Pulmonary artery endothelial cell (primary cell): ENCODE data around the gene DAND5. TPM values are rescaled to one million over a fixed set of nuclear protein-coding genes. Genes with fewer than 3 reads are reported as not detected.
"Not testable (repeated sequence)": the region's sequence is repeated elsewhere in the genome, so short reads cannot be mapped to it uniquely, and the experiment has no call there.

Experiments used
- DNase-seq: peaks from one replicate; pipeline ENCODE4 v3.0.0-alpha.2; 2011; ENCODE audit warnings: low read depth, low spot score
- total RNA-seq: library from RNA; depleted of rRNA; stranded (reverse); fragments of >200 nt; gene quantifications from 2 replicates; pipeline ENCODE4 v1.2.3, GENCODE V29; 2014

DAND5 gene
- total RNA-seq, 1 donor from 2014 or later: 0.07 TPM

DNA sequence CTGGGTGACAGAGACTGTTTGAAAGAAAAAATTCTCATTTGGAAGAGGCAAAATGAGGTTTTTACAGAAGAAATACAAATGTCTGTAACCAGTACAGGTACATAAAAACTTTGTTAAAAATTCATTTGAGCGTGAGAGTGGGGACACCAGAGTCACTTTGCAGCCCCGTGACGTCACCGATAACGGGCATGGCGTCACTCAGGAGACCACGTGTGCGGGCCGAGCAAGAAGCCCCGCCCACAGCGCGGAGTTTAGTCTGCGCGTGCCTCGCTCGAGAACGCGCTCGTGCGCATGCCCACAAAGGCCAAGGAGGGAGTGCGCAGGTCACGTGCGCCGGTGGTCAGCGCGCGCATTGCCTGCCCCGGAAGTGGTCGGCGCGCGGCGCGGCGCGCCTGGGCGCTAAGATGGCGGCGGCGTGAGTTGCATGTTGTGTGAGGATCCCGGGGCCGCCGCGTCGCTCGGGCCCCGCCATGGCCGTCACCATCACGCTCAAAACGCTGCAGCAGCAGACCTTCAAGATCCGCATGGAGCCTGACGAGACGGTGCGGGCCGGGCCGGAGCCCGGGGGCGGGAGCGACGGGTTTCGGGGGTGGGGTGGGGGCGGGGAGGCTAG, 23.8 kb upstream of the DAND5 start, which contains the start of gene RAD23A:
Gene RAD23A (plus strand): TSS at position 384 of the 613 bp plus-strand sequence. CDS start 87 bp downstream, at position 471.
- peak; percentile 88 for DNase-seq

DNA sequence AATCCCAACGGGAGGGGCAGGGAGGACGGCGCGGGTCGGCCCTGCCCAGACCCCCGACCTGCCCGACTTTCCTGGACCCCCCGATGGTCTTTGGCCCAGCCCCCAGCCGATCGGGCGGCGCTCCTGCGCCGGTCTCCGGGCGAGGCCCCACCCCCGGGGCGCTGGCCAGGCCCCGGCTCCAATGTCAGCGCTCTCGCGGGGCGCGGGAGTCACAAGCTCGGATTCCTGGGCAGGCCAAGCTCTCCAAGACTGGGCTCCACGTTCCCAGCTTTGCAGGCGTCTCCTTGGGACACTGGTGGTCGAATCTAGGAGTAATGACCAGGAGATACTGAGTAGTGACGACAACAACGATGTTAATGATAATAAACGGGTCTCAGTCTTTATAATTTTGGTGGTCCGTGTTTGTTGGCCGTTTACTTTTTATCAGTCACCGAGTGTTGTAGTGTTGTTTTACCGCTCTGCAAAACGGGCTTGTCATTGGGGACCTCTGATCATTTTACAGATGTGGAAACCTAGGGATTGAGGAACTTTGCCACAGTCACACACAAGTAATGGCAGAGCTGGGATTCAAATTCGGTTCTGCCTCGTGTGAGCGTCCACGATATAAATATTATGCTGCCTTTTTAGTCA, 23.2 kb upstream of the DAND5 start:
- DNase-seq: no peak

DNA sequence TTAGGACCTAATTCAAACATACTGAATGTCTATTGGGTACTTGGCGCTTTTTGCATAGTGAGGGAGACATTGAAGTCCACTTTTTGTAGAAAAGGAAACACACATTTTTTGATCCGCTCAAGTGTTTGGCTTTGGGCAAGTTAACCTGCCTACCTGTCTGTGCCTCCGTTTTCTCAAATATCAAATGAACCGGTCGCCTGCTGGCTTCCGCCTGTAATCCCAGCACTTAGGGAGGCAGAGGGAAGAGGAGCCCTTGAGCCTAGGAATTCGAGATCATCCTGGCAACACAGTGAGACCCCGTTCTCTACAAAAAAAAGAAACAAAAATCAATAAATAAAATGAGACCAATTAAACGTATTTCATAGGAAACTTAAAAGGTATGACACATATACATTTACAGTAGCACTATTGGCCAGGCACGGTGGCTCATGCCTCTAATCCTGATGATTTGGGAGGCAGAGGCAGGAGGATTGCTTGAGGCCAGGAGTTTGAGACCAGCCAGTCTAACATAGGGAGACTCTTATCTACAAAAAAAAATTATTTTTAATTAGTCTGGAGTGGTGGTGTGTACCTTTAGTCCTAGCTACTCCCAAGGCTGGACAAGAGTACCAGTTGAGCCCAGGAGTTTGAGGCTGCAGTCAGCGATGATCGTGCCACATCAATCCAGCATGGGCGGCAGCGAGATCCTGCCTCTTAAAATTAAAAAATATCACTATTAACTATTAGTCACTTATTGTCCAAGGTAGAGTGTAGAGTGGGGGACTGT, 22.5 kb upstream of the DAND5 start:
- DNase-seq: no peak

DNA sequence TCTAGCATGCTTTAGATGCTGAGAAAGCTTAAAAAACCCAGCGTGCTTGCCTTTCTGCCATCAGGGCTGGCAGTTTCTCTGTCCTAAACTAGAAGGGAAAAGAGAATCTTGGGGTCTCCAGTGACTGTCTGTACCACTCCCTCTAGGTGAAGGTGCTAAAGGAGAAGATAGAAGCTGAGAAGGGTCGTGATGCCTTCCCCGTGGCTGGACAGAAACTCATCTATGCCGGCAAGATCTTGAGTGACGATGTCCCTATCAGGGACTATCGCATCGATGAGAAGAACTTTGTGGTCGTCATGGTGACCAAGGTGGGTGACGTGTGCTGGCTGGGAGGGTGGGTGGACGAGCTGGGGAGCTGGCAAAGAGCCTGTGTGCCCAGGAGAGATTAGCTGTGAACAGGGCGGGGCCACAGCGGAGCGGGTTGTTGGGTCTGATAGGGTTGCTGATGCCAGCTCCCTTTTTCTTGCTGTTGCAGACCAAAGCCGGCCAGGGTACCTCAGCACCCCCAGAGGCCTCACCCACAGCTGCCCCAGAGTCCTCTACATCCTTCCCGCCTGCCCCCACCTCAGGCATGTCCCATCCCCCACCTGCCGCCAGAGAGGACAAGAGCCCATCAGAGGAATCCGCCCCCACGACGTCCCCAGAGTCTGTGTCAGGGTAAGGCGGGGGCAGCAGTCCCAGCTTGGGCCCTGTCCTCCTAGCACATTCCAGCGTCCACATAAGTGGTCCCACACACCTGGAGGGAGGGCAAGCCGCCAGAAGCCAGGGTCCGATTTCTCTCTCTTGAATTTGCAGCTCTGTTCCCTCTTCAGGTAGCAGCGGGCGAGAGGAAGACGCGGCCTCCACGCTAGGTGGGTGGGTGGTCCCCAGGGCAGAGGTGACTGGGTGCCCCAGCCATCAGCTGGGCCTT, 21.4 kb upstream of the DAND5 start:
- DNase-seq: no peak

DNA sequence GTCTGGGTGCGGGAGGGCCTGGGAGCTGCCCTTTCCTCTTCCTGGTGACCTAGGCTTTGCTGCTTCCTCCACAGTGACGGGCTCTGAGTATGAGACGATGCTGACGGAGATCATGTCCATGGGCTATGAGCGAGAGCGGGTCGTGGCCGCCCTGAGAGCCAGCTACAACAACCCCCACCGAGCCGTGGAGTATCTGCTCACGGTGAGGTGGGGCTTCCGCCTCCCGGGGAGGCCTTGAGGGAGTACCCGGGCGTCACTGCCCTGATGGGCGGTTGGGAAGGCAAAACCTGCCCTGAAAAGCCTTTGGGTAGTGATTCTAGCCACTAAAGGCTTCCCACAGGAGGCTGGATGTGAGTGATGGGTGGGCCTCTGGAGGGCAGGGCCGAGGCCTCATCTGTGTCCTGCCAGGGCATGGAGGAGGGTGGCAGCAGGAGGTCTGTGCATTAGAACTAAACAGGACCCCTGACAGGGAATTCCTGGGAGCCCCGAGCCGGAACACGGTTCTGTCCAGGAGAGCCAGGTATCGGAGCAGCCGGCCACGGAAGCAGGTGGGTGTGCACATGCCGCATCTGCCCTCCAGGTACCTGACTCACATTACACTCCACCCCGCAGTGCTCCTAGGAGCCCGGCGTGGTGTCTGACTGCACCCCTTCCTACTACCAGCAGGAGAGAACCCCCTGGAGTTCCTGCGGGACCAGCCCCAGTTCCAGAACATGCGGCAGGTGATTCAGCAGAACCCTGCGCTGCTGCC, 20.6 kb upstream of the DAND5 start:
- DNase-seq: no peak

DNA sequence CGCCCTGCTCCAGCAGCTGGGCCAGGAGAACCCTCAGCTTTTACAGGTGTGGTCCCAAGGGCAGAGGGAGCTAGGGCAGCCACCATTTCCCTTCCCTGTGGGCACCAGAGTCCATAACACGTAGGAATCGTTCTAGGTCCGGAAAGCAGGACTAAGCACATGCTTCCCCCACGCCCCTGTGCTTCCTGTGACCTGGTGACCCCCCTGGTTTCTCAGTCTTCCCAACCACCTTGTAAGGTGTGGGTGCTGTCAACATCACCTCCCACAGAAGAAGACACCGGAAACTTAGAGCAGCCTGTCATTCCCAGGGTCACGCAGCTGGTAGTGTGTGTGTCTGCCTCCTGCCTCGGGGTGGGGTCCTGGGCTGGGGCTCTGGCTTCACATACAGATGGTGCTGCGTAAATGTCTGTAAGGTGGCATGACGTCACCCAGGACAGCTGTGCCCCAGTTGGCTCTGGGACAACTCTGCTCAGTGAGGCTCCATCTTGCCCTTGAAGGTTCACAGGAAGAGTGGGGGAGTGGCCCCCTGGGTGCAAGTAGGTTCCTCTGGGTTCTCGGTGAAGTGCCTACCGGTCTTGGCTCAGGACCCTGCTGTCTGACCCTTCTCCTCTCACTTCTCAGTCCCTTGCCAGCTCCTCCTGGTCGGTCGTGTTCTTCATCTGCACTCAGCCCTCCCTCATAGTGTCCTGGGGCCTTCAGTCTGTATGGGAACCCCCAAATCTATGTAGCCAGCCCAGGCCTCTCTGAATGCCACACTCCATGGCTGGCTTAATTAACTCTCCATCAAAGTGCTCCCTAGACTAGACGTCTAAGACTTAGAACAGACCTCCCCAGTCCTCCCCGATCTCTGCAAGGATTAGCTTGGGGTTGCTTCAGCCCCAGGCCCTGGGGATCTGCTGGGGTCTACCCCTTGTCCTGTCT, 19.8 kb upstream of the DAND5 start:
- no peak for DNase-seq

DNA sequence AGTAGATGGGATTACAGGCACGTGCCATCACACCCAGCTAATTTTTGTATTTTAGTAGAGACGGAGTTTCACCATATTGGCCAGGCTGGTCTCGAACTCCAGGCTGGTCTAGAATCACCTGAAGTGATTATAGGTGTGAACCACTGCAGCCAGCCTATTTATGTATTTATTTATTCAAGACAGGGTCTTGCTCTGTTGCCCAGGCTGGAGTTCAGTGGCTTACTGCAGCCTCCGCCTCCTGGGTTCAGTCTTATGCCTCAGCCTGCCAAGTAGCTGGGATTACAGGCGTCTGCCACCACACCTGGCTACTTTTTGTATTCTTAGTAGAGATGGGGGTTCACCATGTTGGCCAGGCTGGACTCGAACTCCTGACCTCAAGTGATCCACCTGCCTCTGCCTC, 17.3 kb upstream of the DAND5 start:
- DNase-seq: not testable (repeated sequence)

DNA sequence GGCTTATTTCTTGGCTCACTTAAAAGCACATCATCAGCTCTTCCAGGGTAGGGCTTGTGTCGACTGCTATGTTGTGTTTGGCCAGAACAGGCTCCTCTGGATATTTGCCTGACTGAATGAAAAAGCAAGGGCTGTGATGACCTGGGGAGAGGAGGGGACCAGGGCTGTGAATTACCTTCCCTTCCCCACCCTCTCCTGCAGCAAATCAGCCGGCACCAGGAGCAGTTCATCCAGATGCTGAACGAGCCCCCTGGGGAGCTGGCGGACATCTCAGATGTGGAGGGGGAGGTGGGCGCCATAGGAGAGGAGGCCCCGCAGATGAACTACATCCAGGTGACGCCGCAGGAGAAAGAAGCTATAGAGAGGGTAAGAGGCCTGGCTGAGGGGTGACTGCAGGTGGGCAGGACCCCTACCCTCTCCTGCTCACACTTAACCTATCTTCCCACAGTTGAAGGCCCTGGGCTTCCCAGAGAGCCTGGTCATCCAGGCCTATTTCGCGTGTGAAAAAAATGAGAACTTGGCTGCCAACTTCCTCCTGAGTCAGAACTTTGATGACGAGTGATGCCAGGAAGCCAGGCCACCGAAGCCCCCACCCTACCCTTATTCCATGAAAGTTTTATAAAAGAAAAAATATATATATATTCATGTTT, 16.8 kb upstream of the DAND5 start:
- no peak for DNase-seq

DNA sequence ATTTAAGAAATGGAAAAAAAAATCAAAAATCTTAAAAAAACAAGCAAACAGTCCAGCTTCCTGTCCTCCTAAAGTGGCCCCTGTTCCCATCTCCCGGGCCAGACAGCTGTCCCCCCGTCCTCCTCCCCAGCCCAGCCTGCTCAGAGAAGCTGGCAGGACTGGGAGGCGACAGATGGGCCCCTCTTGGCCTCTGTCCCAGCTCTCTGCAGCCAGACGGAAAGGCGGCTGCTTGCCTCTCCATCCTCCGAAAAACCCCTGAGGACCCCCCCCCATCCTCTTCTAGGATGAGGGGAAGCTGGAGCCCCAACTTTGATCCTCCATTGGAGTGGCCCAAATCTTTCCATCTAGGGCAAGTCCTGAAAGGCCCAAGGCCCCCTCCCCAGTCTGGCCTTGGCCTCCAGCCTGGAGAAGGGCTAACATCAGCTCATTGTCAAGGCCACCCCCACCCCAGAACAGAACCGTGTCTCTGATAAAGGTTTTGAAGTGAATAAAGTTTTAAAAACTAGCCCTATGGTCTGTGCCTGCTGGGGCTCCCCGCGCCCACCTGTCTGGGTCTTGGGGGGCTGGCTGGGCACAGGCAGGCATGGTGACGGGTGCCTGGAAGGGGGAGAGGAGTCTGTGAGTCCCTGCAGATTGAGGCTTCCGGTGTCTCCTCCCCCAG, 16.1 kb upstream of the DAND5 start:
- DNase-seq: no peak

DNA sequence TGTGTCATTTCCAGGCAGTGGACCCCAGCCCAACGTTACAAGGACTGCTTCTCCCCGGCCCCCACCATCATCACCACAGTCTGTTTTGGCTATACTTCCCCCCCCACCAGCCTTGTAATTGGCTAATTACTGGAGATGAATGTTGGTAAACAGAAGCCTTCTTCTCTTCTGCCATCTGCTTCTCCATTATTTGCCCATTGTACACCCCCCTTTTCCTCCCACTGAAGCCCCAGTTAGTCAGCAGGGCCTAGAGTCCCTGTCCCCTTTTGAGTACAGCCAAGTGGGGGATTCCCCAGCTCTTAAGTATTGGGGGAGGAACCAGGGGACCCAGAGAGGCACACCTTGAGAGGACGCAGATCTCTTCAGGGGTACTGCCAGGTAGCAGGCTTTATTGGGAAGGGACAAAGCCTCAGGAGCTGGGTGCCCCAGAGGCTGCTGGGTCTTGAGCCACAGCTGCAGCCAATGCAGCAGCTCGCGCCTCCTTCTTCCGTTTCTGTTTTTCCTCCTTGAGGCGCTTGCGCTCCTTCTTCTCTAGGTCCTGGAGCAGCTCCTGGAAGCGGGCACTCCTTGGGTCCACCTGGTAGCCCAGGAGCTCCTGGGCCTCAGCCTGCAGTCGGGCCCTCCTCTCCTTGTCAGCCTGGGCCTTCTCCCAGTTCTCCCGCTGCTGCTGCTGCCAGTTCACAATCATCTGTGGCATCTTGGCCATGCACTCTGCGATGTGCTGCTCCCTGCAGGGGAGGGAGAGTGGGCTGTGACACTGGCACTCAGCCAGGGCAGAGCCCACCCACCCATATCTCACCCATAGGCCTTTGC, 15.4 kb upstream of the DAND5 start:
- DNase-seq: no peak

DNA sequence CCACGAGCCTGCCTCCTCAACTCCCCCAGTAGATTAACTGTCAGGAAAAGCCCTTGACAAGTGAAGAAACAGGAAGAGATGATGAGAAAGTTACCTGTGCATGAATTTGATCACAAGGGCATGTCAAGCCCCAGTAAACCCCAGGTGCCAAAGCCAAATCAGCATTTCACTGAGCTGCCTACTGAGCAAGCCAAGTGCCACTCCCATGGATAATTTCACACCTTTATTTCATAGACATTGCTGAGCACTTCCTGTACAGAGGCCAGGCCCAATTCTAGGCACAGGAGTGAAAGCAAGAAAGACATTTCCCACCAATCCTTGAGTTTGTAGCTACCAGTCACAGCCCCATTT, 14.8 kb upstream of the DAND5 start:
- no peak for DNase-seq

DNA sequence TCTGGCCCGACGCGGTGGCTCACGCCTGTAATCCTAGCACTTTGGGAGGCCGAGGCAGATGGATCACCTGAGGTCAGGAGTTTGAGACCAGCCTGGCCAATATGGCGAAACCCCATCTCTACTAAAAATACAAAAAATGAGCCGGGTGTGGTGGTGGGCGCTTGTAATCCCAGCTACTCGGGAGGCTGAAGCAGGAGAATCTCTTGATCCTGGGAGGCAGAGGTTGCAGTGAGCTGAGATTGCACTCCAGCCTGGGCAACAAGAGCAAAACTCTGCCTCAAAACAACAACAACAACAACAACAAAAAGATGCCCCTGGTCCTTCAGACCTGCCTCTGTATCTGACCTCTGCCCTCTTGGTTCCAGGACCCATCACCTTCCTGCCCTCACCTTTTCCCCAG, 13.8 kb upstream of the DAND5 start:
- DNase-seq: not testable (repeated sequence)

DNA sequence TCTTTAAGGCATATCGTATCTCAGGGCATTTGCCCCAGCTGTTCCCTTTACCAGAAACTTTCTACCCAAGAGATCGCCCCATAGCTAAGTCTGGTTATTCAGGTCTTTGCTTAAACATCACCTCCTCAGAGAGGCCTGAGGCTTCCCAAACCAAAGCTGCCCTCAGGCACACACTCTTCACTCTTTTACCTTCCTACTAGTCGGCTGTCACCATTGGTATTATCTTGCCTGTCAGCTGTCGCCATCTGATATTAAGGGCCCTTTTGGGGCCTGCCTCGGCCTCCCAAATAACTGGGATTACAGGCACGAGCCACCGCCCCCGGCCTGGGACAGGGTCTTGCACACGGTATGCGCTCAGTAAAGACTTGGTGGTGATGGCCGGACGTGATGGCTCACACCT, 13.4 kb upstream of the DAND5 start:
- no peak for DNase-seq

DNA sequence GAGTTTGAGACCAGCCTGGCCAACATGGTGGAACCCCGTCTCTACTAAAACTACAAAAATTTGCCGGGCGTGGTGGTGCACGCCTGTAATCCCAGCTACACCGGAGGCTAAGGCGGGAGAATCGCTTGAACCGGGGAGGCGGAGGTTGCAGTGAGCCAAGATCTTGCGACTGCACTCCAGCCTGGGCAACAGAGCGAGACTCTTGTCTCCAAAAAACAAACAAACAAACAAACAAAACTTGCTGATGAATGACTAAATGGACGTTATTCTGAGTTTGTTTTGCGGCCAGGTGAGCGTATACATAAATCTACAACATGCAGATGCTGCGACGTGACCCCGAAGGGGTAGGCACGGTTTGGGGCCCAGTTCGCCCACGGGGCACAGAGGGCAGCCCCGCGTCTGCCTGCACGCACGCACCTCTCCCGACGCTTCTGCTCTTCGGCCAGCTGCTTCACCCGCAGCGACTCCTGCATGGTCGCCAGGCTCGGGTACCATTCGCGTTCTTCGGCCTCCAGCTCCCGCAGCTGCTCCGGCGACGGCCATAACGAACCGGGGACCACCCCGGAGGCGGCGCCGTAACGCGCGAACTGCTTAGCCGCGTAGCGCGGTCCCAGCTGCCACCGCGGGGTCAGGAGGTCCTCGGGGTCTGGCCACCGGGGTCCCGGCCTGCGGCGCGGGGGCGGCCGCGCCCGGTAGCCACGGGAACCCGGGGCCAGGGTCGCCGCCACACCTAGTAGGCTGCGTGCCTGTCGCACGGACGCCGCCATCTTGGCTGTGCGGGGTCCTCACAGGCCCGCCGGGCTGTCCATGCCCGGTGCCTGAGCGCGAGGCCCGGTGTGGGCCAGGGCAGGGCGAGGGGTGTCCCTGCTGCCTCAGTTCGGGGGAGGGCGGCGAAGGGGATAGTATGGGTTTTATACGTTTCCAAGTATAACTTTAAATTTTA, 12.7 kb upstream of the DAND5 start, which contains the start of gene GADD45GIP1:
Gene GADD45GIP1 (minus strand): TSS at position 778 of the 943 bp plus-strand sequence. CDS start 11 bp downstream, at position 767.
- DNase-seq: no peak

DNA sequence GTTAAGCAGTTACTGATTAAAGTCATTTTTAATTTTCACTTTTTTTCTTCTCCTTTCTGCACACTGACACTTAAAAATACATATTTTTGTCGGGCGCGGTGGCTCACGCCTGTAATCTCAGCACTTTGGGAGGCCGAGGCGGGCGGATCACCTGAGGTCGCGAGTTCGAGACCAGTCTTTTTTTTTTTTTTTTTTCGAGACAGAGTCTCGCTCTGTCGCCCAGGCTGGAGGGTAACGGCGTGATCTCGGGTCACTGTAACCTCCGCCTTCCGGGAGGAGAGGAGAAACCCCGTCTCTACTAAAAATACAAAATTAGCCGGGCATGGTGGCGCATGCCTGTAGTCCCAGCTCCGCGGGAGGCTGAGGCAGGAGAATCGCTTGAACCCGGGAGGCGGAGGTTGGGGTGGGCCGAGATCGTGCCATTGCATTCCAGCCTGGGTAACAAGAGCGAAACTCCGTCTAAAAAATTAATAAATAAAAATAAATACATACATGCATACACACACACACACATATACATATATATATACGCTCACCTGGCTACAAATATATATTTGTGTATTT, 11.9 kb upstream of the DAND5 start:
- not testable (repeated sequence) for DNase-seq

DNA sequence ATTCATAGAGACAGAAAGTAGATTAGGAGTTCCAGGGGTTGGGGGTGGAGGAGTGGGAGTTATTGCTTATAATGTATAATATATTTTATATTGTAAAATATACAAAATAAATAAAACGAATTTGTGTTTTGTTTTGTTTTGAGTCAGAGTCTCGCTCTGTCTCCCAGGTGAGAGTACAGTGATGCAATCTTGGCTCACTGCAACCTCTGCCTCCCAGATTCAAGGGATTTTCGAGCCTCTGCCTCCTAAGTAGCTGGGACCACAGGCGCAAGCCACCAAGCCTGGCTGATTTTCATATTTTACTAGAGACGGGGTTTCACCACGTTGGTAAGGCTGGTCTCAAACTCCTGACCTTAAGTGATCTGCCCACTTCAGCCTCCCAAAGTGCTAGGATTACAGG, 9.9 kb upstream of the DAND5 start:
- no peak for DNase-seq
